Ramos (cell line): Measurements from ENCODE around the gene MTFMT.
"Not testable (repeated sequence)": the region's sequence is repeated elsewhere in the genome, so short reads cannot be mapped to it uniquely, and the experiment has no call there.

Source experiments
- in situ Hi-C: fragments of 300-500 bp; cut with MboI; formaldehyde crosslinking; loops from one replicate; pipeline ENCODE4 v1.14.3; 2022; ENCODE audit warnings: low sequenced_read_pairs; ENCODE audit not compliant: unreplicated experiment

Gene MTFMT

DNA sequence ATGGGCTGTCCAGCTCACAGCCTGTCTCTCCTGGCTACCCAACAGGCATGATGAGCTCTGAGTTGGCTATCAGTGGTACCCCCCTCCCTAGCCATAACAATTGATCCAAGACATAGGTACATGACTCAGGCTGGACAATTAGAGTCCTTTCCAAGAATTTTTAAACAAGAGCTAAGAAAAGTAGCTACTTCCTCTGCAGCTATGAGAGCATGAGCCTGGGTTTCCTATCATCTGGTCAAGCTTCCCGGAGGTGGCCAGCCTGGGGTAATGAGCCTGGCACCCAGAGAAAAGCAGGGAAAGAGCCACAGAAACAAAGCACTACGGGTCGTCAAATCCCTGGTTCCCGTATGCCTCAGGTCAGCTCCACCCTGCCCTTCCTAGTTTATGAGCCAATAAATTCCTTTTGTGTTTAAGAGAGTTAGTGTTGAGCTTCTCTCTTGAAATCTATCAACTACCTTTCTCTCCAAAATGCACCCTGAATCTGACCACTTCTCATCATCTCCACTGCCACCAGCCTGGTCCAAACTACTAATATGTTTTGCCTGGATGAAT is 13.4 kb upstream of the MTFMT start:
- in situ Hi-C loops = no loop called here

DNA sequence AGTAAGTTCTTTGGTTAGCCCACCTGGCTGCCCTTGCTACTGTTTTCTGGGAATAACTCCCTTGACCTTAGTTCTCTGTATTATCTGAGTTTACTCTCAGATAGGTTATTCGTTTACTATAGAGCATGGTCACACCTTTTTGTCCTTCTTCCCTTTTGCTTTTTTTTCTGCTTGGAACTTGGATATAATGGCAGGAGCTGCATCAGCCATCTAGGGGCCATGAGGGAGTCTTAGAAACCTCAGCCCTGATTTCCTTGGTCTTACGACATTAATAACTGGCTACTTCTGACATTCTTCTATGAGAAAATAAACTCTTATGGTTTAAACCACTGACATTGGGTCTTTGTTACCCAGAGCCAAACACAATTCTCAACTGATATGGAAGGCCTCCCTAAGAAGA is 12.3 kb upstream of the MTFMT start:
- in situ Hi-C loops = no loop called here

DNA sequence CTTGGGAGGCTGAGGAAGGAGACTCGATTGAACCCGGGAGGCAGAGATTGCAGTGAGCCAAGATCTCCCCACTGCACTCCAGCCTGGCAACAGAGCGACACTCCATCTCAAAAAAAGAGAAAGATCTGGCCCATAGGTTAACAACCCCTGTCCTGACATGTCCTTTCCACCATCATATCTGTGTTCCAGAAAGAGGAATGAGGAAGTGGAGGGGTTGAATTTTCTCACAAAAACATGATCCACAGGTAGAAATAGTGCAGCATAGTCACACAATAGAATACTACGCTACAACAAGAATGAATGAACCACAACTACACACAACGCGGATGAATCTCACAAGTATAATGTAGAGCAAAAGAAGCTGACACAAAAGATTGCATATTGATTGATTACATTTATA is 11.0 kb upstream of the MTFMT start:
- in situ Hi-C loops = no loop called here

DNA sequence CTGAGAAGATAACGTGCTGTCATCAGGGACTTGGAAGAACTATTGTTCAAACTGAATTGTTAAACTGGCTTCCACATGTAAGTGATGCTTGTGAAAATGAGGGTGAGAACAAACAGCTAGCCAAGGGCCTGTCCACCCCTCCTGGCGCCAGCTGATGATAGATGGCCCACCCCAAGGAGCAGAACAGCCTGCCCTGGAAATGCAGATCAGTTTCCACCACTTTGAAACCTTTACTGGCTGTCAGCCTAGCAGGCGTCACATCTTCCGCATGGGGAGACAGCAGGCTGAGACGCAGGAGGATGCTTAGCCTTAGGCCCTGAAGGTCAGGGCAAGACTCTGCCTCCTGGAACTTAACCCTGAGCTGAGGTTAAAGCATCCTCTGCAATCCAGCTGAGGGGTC is 9.4 kb upstream of the MTFMT start:
- in situ Hi-C loops = no loop called here

DNA sequence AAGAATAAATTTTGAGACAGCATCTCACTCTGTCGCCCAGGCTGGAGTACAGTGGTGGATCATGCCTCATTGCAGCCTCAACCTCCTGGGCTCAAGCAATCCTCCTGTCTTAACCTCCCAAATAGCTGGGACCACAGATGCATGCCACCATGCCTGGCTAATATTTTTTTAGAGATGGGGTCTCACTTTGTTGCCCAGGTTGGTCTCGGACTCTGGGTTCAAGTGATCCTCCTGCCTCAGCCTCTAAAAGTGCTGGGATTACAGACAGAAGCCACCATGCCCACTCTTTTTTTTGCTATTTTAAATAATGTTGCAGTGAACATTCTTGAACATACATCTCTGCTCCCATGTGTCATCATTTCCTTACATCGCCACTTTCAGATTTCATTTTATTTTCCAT is 9.0 kb upstream of the MTFMT start:
- in situ Hi-C loops = no loop called here

DNA sequence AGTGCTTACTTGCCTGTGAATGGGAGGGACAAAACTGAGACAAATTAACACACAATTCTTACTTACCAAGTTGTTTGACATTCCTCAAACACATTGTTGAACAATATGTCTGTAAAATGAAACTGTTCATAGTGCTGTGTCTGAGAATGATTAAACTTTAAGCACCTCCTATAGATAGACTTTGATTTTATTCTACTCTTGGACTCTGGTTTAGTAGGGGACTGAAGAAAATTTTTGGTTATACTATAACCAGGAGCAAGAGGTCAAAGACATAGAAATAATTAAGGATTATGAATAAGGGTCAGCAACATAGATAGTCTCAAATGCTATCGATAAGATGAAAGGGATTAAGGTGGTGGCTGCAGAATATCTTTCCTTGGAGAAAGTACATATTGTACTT is 7.9 kb upstream of the MTFMT start:
- in situ Hi-C loops = no loop called here

DNA sequence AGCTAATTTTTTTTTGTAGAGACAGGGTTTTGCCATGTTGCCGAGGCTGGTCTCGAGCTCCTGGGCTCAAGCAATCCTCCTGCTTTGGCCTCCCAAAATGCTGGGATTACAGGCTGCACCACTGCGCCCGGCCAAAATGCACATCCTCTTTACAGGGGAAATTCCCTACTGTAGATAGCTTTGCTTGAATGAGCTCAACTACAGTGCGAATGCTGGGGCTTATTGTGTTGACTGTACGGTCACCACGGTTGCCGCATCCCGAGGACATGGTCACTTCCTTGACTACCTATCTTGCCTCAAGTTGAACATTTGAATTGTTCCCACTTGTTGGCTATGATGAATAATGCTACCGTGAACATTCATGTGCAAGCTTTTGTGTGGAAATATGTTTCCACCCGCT is 5.3 kb upstream of the MTFMT start:
- in situ Hi-C loops = no loop called here

DNA sequence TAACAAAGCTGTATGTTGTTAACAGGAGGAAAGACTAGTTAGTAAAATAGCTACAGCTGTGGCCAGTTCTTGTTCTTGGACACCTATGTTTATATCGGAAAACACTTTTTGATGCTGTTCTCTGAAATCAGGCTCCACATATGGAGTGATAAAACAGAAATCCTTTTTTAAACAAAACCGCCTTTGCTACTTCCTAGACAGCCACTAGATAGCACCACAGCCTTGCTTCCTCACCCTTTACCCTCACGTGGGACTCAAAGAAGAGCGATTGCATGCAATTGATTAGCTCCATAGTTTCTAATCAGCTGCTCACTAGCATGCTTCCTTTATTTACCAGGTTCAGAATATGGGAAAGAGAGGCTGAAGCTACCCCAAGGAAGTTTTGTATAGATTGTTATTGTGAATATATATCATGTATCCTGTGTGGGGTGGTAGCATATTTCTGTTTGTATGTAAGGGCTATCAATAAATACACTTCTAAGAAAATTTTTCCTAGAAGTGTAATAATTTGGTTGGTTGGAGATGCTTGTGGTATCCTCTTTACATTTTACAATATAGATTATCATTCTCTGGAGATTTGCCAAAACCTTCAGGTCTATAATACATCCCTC is 4.3 kb upstream of the MTFMT start:
- in situ Hi-C loops = no loop called here

DNA sequence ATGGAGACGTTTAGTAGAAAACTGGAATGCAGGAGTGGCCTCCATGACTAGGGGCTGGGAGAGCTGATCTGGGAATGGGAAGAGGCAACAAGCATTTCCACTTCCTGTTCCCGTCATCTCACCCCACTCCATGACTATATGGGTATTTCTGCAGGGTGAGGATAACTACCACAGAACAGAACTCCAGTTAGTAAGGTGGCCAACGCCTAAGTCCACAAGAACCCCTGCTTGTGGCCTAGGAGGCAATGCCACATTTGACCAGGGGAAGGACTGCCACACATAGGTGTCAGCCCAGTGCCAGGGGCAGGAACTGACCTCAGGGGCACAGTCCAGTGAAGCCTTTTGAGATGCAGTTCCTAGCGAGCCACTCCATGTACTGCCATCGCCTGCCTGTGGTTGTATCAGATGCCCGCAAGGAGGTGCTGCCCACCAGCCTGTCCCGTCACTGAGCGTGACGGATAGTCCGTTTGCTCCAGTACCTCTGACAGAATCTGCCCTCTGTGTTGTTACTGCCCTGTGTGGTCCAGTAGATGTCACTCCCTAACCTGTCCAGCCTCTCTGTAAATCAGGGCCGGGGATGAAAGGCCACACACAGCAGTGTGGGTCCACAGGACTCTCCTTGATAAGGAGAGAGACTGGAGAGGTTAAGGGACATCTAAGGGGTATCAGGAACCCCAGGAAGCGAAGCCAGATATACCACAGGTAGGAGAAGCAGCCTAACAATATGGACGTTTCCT is 3.5 kb upstream of the MTFMT start:
- in situ Hi-C loops = no loop called here

DNA sequence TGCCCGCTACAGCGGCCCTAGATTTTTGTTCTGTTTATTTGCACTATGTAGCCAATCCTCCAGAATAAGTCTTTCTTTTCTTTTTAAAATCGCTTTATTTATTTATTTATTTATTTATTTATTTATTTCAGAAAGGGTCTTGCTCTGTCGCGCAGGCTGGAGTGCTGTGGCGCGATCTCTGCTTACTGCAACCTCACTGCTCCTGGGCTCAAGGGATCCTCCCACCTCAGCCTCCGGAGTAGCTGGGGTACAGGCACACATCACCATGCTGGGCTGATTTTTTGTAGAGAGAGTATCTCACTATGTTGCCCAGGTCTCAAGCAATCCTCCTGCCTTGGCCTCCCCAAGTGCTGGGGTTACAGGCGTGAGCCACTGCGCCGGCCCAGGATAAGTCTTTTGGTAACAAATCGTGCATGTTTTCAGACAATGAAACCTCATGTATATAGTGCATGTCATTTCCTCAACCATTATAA is 333 bp upstream of the MTFMT start:
- in situ Hi-C loops = no loop called here

DNA sequence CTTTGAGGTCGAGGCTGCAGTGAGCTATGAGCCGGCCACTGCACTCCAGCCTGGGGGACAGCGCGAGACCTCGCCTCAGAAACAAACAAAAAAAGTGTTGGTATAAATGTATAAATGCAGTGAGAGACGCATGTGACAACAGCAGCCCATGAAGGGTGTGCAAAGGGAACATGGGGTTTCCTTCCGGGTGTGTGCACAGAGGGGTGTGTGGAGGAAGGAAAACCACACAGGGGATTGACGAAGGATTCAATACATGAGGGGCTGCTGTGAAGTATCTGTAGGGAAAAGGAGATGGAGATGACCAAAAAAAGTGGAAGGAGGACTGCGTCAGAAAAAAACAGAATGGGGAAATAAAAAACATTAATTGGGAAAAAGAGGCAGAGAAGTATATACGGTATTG is 1.1 kb downstream of the MTFMT start:
- in situ Hi-C loops = no loop called here

DNA sequence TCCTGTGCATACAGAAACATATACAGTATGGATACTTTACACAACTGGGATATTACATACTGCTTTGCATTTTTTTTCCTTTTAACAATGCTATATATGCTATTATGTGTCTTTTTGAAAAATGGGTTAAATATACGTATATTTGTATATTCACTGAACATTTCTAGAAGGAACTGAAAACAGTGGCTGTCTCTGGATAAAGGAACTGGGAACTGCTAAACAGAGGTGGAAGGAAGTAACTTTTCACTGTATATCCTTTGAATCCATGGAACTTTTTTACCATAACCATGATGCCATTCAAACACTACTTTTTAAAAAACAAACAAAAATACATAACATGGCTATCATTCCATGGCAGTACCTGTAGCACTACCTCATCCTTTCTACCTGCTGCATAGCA is 1.8 kb downstream of the MTFMT start:
- in situ Hi-C loops = no loop called here

DNA sequence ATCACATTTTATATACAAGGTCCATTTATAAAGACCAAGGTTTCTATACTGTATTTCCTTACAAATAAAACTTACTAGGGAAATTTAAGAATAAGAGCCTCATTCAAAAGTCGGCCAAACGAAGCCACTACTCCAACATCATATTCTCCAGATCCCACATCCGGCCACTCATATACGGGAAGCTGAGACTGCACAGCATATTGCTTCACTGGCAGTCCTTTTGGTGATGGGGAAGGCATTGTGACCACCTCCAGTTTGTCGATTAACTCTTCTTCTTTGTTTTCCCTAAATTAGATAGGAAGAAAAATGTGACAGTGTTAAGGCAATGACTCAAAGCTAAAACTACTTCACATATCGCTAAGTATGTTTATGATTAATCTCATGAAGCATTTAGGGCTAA is 2.7 kb downstream of the MTFMT start:
- in situ Hi-C loops = no loop called here

DNA sequence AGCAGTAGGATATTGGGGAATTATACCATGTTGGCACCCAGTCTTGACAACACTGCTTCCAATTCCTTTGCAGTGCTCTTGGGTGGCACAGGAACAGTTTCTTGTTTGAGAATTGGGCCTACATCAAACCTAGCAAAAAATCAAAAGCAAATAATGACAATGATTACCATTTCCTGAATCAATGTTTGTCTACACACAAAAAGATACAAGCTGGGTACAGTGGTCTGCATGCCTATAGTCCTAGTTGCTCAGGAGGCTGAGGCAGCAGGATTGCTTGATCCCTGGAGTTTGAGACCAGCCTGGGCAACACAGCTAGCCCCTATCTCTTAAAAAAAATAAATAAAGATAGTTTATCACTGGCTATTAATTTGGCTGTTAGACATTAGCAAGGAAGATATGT is 8.0 kb downstream of the MTFMT start:
- in situ Hi-C loops = no loop called here

DNA sequence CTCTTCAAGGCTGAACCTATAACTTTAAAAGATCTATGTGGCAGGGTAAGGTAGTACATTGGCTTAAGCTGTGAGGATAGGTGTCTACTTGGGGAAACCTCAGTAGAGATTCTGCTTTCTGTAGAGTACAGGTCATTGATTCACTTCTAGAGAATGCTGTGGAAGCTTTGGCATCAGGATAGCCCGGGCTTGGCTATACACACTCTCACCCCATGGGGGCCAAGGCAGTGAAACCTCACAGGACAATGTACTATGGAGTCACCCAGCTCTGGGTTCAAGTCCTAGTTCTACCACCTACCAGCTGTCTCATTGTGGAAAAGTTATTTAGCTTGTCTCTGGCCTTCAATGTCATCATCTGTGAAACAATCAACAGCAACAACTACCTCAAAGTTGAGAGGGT is 9.0 kb downstream of the MTFMT start:
- in situ Hi-C loops = no loop called here

DNA sequence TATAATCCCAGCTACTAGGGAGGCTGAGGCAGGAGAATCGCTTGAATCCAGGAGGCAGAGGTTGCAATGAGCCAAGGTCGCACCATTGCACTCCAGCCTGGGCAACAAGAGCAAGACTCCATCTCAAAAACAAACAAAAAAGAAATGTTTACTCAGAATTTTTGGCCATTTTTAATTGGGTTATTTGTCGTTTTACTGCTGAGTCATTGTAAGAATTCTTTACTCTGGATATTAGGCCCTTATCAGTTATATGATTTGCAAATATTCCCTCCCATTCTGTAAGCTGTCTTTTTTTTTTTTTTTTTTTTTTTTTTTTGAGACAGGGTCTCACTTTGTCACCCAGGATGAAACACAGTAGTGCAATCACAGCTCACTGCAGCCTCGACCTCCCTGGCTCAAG is 18.2 kb downstream of the MTFMT start:
- in situ Hi-C loops = not testable (repeated sequence)

DNA sequence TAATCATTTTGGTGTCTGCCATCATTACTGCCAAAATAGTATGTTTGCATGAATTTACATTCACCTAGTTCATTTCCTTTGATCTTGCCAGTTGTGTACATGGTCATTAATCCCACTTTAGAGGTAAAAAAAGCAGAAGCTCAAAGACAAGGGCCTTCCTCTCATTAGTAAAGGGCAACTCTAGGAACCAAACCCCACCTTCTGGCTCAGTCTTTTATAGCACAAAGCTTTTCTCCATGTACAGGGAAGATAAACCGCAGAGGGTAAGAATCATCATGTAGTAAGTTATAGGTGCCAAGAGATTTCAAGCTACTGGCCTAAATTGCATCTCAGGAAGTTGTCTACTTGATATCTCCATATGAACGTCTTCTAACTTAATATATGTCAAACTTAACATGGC is 20.5 kb downstream of the MTFMT start:
- in situ Hi-C loops = no loop called here

DNA sequence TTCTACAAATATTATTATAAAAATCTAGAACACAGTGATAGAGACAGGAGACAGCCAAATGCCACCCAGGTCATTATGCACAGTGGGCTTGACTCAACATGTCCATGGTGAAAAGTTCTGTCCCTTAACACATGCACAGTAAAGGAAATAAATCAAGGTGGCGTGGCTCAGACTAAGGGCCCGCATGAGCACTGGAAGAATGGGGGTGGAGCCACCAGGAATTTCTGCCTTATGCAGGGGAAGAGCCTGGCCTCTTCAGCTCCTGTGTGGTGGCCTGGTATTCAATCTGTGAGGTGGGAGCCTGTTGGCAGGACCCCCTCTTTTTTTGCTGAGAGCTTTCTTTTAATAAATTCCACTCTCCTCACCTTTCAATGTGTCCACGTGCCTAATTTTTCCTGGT is 22.6 kb downstream of the MTFMT start:
- in situ Hi-C loops = no loop called here

DNA sequence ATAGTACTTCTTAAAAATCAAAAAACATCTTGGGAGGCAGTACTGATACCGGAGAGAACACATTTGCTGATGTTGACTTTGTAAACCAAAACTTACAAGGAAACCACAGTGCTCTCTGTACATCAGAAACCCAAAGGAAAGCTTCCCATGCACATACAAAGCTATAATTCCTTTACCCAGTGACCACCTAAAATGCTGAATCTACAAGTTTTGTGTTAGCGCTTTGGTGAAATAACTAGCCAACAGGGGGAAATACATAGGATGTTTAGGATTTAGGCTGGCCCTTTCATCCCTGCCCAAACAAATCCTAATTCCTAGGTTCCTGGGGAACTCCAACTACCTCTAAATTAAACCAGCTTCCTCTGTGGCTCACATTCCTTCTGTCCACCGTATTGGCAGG is 24.4 kb downstream of the MTFMT start:
- in situ Hi-C loops = no loop called here

DNA sequence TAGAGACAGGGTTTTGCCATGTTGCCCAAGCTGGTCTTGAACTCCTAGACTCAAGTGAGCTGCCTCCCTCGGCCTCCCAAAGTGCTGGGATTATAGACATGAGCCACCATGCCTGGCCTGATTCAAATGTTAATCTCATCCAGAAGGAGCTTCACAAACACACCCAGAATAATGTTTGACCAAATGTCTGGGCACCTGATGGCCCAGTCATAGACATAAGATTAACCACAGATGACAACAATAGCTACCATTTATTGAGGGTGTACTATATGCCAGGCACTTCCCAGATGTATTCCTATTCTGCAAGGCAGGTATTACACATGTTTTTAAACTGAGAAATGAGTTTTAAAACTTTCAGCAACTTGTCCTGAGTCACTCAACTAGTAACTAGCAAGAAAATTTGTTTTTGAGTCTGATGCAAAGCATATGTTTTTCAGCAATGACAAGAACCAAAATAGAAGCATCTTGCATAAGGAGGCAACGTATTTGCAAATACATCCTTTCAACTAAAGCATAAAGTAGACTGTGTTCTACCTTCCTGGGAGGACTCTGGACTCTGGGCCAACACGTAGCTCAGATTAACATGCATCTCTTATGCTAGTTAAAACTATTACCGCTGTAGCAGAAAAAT is 31.6 kb downstream of the MTFMT start:
- in situ Hi-C loops = no loop called here

DNA sequence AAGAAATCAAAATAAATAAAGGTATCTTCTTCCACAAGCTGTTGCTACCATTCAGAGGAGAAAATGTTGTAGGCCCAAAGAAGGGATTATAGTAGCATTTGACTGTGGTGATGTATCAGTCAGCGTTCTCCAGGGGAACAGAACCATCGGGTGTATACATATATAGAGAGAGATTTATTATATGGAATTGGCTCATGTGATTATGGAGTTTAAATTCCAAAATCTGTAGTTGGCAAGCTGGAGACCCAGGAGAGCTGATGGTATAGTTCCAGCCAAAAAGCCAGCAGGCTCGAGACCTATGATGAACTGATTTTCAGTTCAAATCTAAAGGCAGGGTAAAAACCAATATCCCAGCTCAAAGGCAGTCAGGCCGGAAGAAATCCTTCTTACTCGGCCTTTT is 32.4 kb downstream of the MTFMT start:
- in situ Hi-C loops = no loop called here
